ENCODE measurements around the gene MYL6B. TPM values are rescaled to one million over a fixed set of nuclear protein-coding genes. Genes with fewer than 3 reads are reported as not detected.
A peak's percentile ranks its signal among the peaks of the same experiment; 100 is the strongest.

The MYL6B gene
- total RNA-seq, 2 experiments from 2014 or later = 56.6 to 77.6 TPM

DNA sequence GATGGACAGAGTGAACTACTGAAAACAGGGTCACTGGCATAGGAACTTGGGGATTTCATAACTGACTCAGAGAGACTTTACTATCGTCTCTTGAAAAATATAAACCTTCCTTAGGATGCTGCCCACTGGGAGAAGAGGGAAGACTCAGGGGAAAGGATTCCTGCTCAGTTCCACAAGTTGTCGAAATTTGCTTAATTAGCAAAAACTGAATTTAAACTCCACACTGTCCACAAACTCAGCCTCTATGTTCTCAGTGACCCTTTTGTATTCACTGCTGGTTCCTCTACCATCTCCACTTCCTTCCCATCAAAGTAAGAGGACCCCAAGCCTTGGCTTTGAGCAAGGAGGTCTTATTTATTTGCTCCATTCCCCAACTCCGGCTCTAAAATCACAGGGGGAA lies 7.2 kb upstream of the MYL6B start:
- Histone ChIP-seq H3K4me1 (ENCODE audit: insufficient read depth, low read length, poor library complexity, severe bottlenecking) (no peaks in the 10 kb centered on the region), H3K4me3 (ENCODE audit: low read depth, low read length, poor library complexity, severe bottlenecking) (no peak overlapping the region), H3K9me2 (ENCODE audit: insufficient read depth, low read length) (no peaks in the 10 kb centered on the region), H3K36me3 (ENCODE audit: insufficient read depth, low read length) (peaks cover 53% of the 10 kb centered on the region), H4K20me1 (ENCODE audit: insufficient read depth, low read length) (no peaks in the 10 kb centered on the region), H3K27ac (ENCODE audit: low read depth, low read length, poor library complexity, severe bottlenecking) (no peak overlapping the region), H3K4me2 (ENCODE audit: low read length) (no peak overlapping the region), H3K79me2 (ENCODE audit: insufficient read depth, low read depth, low read length) (no peaks in the 10 kb centered on the region), H3K9me3 (ENCODE audit: low read length) (no peaks in the 10 kb centered on the region), H2AFZ (ENCODE audit: low read length) (no peak overlapping the region)
- ChIA-PET POLR2A (interaction anchor here (0.6 to 1.0 kb wide), 2 partner anchors 71 to 100 kb away, joined by 4 to 6 read pairs; no protein-coding TSS in a partner anchor), CTCF (ENCODE audit: unreplicated experiment) (no interaction called here)
- no TSS peak for BruUV-seq (replicated peaks)
- no peak for DNase-seq (ENCODE audit: low spot score)
- TF ChIP-seq EZH2phosphoT487 (IDR thresholded peaks at IDR 0.05; ENCODE audit: borderline replicate concordance, low read depth, low read length) = no peak
- TF ChIP-seq, protein P1, sequence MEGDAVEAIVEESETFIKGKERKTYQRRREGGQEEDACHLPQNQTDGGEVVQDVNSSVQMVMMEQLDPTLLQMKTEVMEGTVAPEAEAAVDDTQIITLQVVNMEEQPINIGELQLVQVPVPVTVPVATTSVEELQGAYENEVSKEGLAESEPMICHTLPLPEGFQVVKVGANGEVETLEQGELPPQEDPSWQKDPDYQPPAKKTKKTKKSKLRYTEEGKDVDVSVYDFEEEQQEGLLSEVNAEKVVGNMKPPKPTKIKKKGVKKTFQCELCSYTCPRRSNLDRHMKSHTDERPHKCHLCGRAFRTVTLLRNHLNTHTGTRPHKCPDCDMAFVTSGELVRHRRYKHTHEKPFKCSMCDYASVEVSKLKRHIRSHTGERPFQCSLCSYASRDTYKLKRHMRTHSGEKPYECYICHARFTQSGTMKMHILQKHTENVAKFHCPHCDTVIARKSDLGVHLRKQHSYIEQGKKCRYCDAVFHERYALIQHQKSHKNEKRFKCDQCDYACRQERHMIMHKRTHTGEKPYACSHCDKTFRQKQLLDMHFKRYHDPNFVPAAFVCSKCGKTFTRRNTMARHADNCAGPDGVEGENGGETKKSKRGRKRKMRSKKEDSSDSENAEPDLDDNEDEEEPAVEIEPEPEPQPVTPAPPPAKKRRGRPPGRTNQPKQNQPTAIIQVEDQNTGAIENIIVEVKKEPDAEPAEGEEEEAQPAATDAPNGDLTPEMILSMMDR (conservative IDR thresholded peaks at IDR 0.05; ENCODE audit: low read length) = no peak
- intact Hi-C loops (cut with micrococcal nuclease; ENCODE audit: unreplicated experiment) = no loop called here

DNA sequence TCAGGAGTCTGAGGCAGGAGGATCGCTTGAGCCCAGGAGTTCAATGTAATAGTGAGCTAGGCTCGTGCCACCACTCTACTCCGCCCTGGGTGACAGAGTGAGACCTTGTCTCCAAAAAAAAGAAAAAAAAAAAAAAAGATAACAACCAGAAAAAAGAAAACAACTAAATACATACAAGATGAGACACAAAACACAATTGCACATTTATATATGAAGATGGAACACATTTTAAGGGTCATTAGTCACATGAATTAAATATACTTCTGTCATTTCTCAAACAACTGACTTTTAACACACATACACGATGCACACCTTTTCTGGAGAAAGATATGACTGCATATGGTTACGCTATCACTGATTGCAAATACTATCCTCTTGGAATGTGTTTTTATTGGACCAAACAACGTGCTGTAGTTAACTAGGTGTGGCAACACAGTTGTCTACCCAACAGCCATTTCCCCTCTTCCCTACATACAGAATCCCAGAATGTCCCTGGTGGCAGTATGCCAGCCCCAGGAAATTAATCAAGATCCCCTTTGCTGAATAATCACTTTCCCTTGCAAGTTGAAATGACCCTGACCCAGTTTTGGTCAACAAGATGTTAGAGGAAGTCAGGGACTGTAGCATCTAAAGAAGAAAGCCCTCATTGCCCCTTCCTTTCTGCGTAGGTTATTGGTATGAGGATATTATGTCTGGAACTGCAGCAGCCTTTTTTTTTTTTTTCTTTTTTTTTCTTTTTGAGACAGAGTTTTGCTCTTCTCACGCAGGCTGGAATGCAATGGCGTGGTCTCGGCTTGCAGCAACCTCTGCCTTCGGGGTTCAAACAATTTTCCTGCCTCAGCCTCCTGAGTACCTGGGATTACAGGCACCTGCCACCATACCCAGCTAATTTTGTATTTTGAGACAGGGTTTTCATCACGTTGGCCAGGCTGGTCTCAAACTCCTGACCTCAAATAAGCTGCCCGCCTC lies 5.6 kb upstream of the MYL6B start:
- CTCF ChIA-PET (ENCODE audit: unreplicated experiment) = no interaction called here
- Histone ChIP-seq H3K4me1 (ENCODE audit: insufficient read depth, low read length, poor library complexity, severe bottlenecking) (peaks cover 7% of the 10 kb centered on the region), H3K27ac (ENCODE audit: low read depth, low read length, poor library complexity, severe bottlenecking) (no peak overlapping the region), H3K4me3 (ENCODE audit: low read depth, low read length, poor library complexity, severe bottlenecking) (no peak overlapping the region), H2AFZ (ENCODE audit: low read length) (no peak overlapping the region), H3K9me2 (ENCODE audit: insufficient read depth, low read length) (no peaks in the 10 kb centered on the region), H3K36me3 (ENCODE audit: insufficient read depth, low read length) (peaks cover 42% of the 10 kb centered on the region), H3K4me2 (ENCODE audit: low read length) (no peak overlapping the region), H3K9me3 (ENCODE audit: low read length) (no peaks in the 10 kb centered on the region), H4K20me1 (ENCODE audit: insufficient read depth, low read length) (no peaks in the 10 kb centered on the region), H3K79me2 (ENCODE audit: insufficient read depth, low read depth, low read length) (no peaks in the 10 kb centered on the region)
- TF ChIP-seq, protein P1 (conservative IDR thresholded peaks at IDR 0.05; ENCODE audit: low read length) = no peak
- TF ChIP-seq EZH2phosphoT487 (IDR thresholded peaks at IDR 0.05; ENCODE audit: borderline replicate concordance, low read depth, low read length) = no peak
- POLR2A ChIA-PET = no interaction called here
- intact Hi-C loops (cut with micrococcal nuclease; ENCODE audit: unreplicated experiment) = no loop called here
- DNase-seq (ENCODE audit: low spot score) = no peak
- BruUV-seq (replicated peaks) = no TSS peak

DNA sequence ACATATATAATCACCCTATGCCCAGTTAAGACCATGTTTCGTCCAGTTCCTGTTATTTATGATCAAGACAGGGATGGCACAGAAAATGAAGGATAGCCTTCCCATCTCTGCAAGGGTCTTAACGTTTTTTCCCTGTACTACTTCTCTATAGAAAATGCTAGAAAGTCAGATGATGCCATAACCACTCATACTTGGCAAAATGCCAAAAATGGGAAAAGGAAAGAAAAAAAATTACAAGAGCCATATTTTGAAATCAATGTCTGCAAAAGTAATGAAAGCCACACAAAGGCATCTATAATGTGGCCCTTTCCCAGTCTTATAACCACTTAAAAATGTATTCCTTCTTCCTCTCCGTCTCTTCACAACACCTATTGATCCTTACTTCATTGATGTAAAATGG lies 1.8 kb upstream of the MYL6B start:
- H4K20me1 ChIP-seq (ENCODE audit: insufficient read depth, low read length) = no peaks in the 10 kb centered on the region
- H3K9me2 ChIP-seq (ENCODE audit: insufficient read depth, low read length) = no peaks in the 10 kb centered on the region
- intact Hi-C loops (cut with micrococcal nuclease; ENCODE audit: unreplicated experiment) = no loop called here
- peaks cover 8% of the 10 kb centered on the region for H3K36me3 ChIP-seq (ENCODE audit: insufficient read depth, low read length)
- H3K9me3 ChIP-seq (ENCODE audit: low read length) = no peaks in the 10 kb centered on the region
- H3K4me3 ChIP-seq (ENCODE audit: low read depth, low read length, poor library complexity, severe bottlenecking) = no peak overlapping the region
- no peak overlapping the region for H3K27ac ChIP-seq (ENCODE audit: low read depth, low read length, poor library complexity, severe bottlenecking)
- H3K79me2 ChIP-seq (ENCODE audit: insufficient read depth, low read depth, low read length) = peaks cover 7% of the 10 kb centered on the region; the same call in 1 of the 2 replicates
- H2AFZ ChIP-seq (ENCODE audit: low read length) = no peak overlapping the region
- ChIA-PET POLR2A (interaction anchor here (1.0 to 1.9 kb wide), 3 partner anchors 12 to 38 kb away, joined by 3 to 8 read pairs (median 6); no protein-coding TSS in a partner anchor), CTCF (ENCODE audit: unreplicated experiment) (no interaction called here)
- TF ChIP-seq, protein P1 (conservative IDR thresholded peaks at IDR 0.05; ENCODE audit: low read length) = no peak
- no peak for TF ChIP-seq EZH2phosphoT487 (IDR thresholded peaks at IDR 0.05; ENCODE audit: borderline replicate concordance, low read depth, low read length)
- H3K4me1 ChIP-seq (ENCODE audit: insufficient read depth, low read length, poor library complexity, severe bottlenecking) = peaks cover 26% of the 10 kb centered on the region
- BruUV-seq (replicated peaks) = TSS peak; percentile 8
- 0 out of 2 replicates have a peak overlapping the region, but pooled peaks have one; percentile 95 for H3K4me2 ChIP-seq (ENCODE audit: low read length)
- no peak for DNase-seq (ENCODE audit: low spot score)
